Endothelial cell of umbilical vein (primary cell): Measurements from ENCODE around the gene RTN4. TPM values are rescaled to one million over a fixed set of nuclear protein-coding genes. Genes with fewer than 3 reads are reported as not detected.

Source experiments
- BruUV-seq: library from RNA; stranded (reverse); fragments of 400-500 nt; replicated peaks from 2 replicates; lab custom pipeline; 2021; lab: Mats Ljungman, UMichigan
- CTCF ChIA-PET: fragments of 300-600, 350-600 bp; sonication (Branson Sonifier 250); formaldehyde crosslinking; loops from one replicate; lab custom pipeline; 2021; ENCODE audit warnings: antibody characterized with exemption, inconsistent platforms; lab: Charles Lee
- POLR2A ChIA-PET: fragments of 300-600, 350-600 bp; sonication (Branson Sonifier 250); formaldehyde crosslinking; loops from one replicate; lab custom pipeline; 2021; ENCODE audit warnings: antibody characterized with exemption, inconsistent platforms; lab: Charles Lee
- DNase-seq: peaks from one replicate; pipeline ENCODE4 v3.0.0-alpha.2; 2011; ENCODE audit warnings: low read depth, low spot score
- FAIRE-seq: peaks from 2 replicates; lab custom pipeline; 2011; peaks lifted over from hg19 to GRCh38; lab: Jason Lieb, UNC
- H2AFZ ChIP-seq: 2 replicates; pipeline ENCODE4 v1.6.0; 2012; ENCODE audit warnings: low read depth, low read length, control low read depth, inconsistent platforms
- H3K27ac ChIP-seq: 2 replicates; pipeline ENCODE4 v1.5.1; 2011; ENCODE audit warnings: low read depth, mild to moderate bottlenecking, control low read depth, low read length, moderate library complexity; ENCODE audit not compliant: insufficient read depth
- H3K27me3 ChIP-seq, 2 experiments: 2 replicates each; pipeline versions ENCODE4 v1.6.0 to v1.6.1; 2011; ENCODE audit warnings: low read length in 2 of 2, mixed read lengths in 1 of 2; ENCODE audit not compliant: control insufficient read depth in 2 of 2, insufficient read depth in 2 of 2
- H3K36me3 ChIP-seq, 2 experiments: 2 replicates in 1 of 2; 3 replicates in 1 of 2; pipeline ENCODE4 v1.5.1; 2011; ENCODE audit warnings: low read length in 2 of 2, mild to moderate bottlenecking in 1 of 2, moderate library complexity in 1 of 2; ENCODE audit not compliant: control insufficient read depth in 2 of 2, insufficient read depth in 2 of 2; ENCODE audit errors: extremely low read depth in 1 of 2
- H3K4me1 ChIP-seq: 3 replicates; pipeline ENCODE4 v1.5.1; 2011; ENCODE audit warnings: mild to moderate bottlenecking, low read length; ENCODE audit not compliant: control insufficient read depth, insufficient read depth; ENCODE audit errors: extremely low read depth
- H3K4me2 ChIP-seq: 2 replicates; pipeline ENCODE4 v1.6.1; 2011; ENCODE audit warnings: low read length, control low read depth, mixed read lengths; ENCODE audit not compliant: insufficient read depth
- H3K4me3 ChIP-seq, 3 experiments: fragments of 200-600 bp in 1 of 3; sonication (generic), shearing (Covaris generic) in 1 of 3; replicated peaks in 1 of 3; 2 replicates each; pipeline ENCODE4 v1.5.1; 2011 to 2016; ENCODE audit warnings: control low read depth in 3 of 3, low read length in 3 of 3, mild to moderate bottlenecking in 2 of 3, inconsistent platforms in 1 of 3, low read depth in 1 of 3, moderate library complexity in 1 of 3; ENCODE audit not compliant: insufficient read depth in 1 of 3
- H3K79me2 ChIP-seq: 2 replicates; pipeline ENCODE4 v1.6.0; 2012; ENCODE audit warnings: low read length, inconsistent platforms; ENCODE audit not compliant: control insufficient read depth, insufficient read depth
- H3K9ac ChIP-seq: replicated peaks from 2 replicates; pipeline ENCODE3; 2011; ENCODE audit warnings: low read length, control low read depth; ENCODE audit not compliant: insufficient read depth; ENCODE audit errors: extremely low read depth
- H3K9me1 ChIP-seq: replicated peaks from 3 replicates; pipeline ENCODE4 v1.6.0; 2011; ENCODE audit warnings: mild to moderate bottlenecking, low read length; ENCODE audit not compliant: control insufficient read depth, insufficient read depth; ENCODE audit errors: extremely low read depth
- H3K9me3 ChIP-seq: replicated peaks from 2 replicates; pipeline ENCODE4 v1.5.1; 2012; ENCODE audit warnings: low read length, inconsistent platforms; ENCODE audit not compliant: control insufficient read depth, insufficient read depth
- H4K20me1 ChIP-seq: replicated peaks from 2 replicates; pipeline ENCODE3; 2011; ENCODE audit warnings: mild to moderate bottlenecking, low read length; ENCODE audit not compliant: control insufficient read depth, insufficient read depth; ENCODE audit errors: extremely low read depth
- CTCF ChIP-seq, 2 donors: IDR thresholded peaks; 1 replicate in 1 of 2; 2 replicates in 1 of 2; pipeline ENCODE4 v1.5.1; 2011; ENCODE audit warnings: low read length in 2 of 2, mild to moderate bottlenecking in 2 of 2, moderate library complexity in 2 of 2, control low read depth in 1 of 2, inconsistent platforms in 1 of 2, low read depth in 1 of 2; ENCODE audit not compliant: insufficient read depth in 1 of 2; ENCODE audit errors: extremely low read depth in 1 of 2
- EZH2 ChIP-seq: IDR thresholded peaks from 2 replicates; pipeline ENCODE4 v1.6.1; 2012; ENCODE audit warnings: borderline replicate concordance, low read depth, mild to moderate bottlenecking, moderate library complexity, low read length, inconsistent platforms; ENCODE audit not compliant: severe bottlenecking
- FOS ChIP-seq: IDR thresholded peaks from 2 replicates; pipeline ENCODE4 v1.6.1; 2011; ENCODE audit warnings: mild to moderate bottlenecking, low read length, moderate library complexity, borderline replicate concordance; ENCODE audit not compliant: insufficient read depth
- GATA2 ChIP-seq: IDR thresholded peaks from 2 replicates; pipeline ENCODE4 v1.7.0; 2011; ENCODE audit warnings: low read depth, mild to moderate bottlenecking, moderate library complexity, mixed read lengths, low read length; ENCODE audit not compliant: insufficient read length, insufficient read depth
- JUN ChIP-seq: IDR thresholded peaks from 2 replicates; pipeline ENCODE4 v1.6.1; 2011; ENCODE audit warnings: borderline replicate concordance, low read depth; ENCODE audit not compliant: insufficient read length, insufficient read depth
- MAX ChIP-seq: IDR thresholded peaks from 2 replicates; pipeline ENCODE4 v1.6.1; 2011; ENCODE audit not compliant: insufficient read depth, insufficient read length
- MYC ChIP-seq: IDR thresholded peaks from one replicate; pipeline ENCODE4 v1.6.1; 2011; ENCODE audit warnings: mild to moderate bottlenecking, low read depth, low read length
- POLR2A ChIP-seq: IDR thresholded peaks from 2 replicates; pipeline ENCODE4 v1.6.1; 2012; ENCODE audit warnings: low read depth, mild to moderate bottlenecking, control low read depth, low read length
- POLR2AphosphoS5 ChIP-seq: IDR thresholded peaks from 2 replicates; pipeline ENCODE4 v1.6.1; 2012; ENCODE audit warnings: low read depth, mild to moderate bottlenecking, control low read depth, low read length, moderate library complexity; ENCODE audit not compliant: insufficient read depth
- dilution Hi-C: fragments of 300-500 bp; cut with MboI; formaldehyde crosslinking; loops from one replicate; pipeline ENCODE4 v1.15.0; 2019; ENCODE audit warnings: low sequenced_read_pairs; ENCODE audit not compliant: extremely low pct_ligation_motif_present
- intact Hi-C: fragments of 100-400 bp; cut with micrococcal nuclease; formaldehyde crosslinking; loops from one replicate; pipeline ENCODE4 v1.10.0; 2022
- polyA plus RNA-seq, 4 experiments: library from polyadenylated mRNA; depleted of rRNA in 3 of 4; stranded (reverse) in 3 of 4; unstranded in 1 of 4; fragments of >200 nt; gene quantifications; 2 replicates each; pipeline versions ENCODE4 v1.2.1 to v1.2.3, GENCODE V29; 2011 to 2012; ENCODE audit warnings: missing spikeins in 1 of 4
- total RNA-seq: library from RNA; stranded (reverse); gene quantifications from 2 replicates; pipeline ENCODE4 v1.2.3, GENCODE V29; 2021

Gene RTN4
- total and polyA plus RNA-seq, 2 donors (not counting 3 experiments of a cell fraction or from before 2014, with no cell fraction given): 253 to 486 TPM

DNA sequence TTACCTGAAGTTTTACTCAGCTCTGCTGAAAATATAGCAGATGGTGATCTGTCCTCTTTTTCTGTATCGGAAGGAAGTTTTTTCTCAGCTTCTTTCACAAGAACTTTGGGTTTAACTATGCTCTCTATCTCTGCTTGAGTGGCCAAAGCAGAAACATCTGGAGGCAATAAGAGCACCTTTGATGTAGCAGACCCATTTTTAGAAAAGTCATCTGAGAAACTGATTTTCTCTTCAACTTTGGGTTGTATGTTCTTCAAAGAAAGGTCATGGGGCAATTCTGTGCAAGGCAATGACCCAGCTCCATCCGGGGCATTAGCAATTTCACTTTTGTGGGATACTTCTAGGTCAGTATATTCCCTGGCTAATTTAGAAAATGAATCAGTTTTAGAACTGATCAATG is 25.2 kb downstream of the RTN4 start:
- Histone ChIP-seq H3K4me2 (no peak overlapping the region), H3K36me3 (no peaks in the 10 kb centered on the region), H3K9ac (no peak overlapping the region), H3K27ac (no peak overlapping the region), H3K4me3 (no peak overlapping the region), H3K9me1 (no peaks in the 10 kb centered on the region), H3K9me3 (no peaks in the 10 kb centered on the region), H3K4me1 (peaks cover 27% of the 10 kb centered on the region), H2AFZ (no peak overlapping the region), H4K20me1 (peaks cover 51% of the 10 kb centered on the region), H3K27me3 (no peaks in the 10 kb centered on the region), H3K79me2 (peaks cover 100% of the 10 kb centered on the region)
- TF ChIP-seq GATA2 (no peak), POLR2AphosphoS5 (no peak), MAX (no peak), FOS (no peak), EZH2 (no peak), CTCF (IDR thresholded peaks at IDR 0.05; ENCODE audit: extremely low read depth in 1 of 2, insufficient read depth in 1 of 2, low read depth in 1 of 2, low read length in 2 of 2) (no peak), POLR2A (no peak), MYC (no peak), JUN (no peak)
- dilution Hi-C loops (no loop called here), intact Hi-C loops (no loop called here)
- FAIRE-seq: no peak
- no TSS peak for BruUV-seq
- no peak for DNase-seq
- ChIA-PET POLR2A (no interaction called here), CTCF (interaction anchor here (1.0 to 2.0 kb wide), 6 partner anchors 9 to 143 kb away, joined by 3 to 10 read pairs (median 4); partner anchors contain the start of gene RTN4)
